Activated T-helper 1 cell treated with anti-CD3 and anti-CD28 coated beads, Interleukin-2, amount 50 U/mL, for 16 hours (primary cell): Measurements from ENCODE around the gene CCDC160.
"Not testable (repeated sequence)": the region's sequence is repeated elsewhere in the genome, so short reads cannot be mapped to it uniquely, and the experiment has no call there.

Experiments
- DNase-seq, 2 donors: peaks; one replicate each; pipeline ENCODE4 v3.0.0-alpha.2; 2020; ENCODE audit warnings: low read depth in 1 of 2, low spot score in 1 of 2

Gene CCDC160

GRCh38 chrX:134236626-134237614 lies at the start of gene CCDC160:
TSS of gene CCDC160 (plus strand) at chrX:134237182. CDS start at chrX:134244801, 7,619 bp downstream.
- no peak for DNase-seq

- DNase-seq: no peak
These were observed 45.7 kb upstream of the CCDC160 start for GRCh38 chrX:134191281-134191680.

GRCh38 chrX:134194915-134195314 lies 42.1 kb upstream of the CCDC160 start:
- DNase-seq: no peak

DNA sequence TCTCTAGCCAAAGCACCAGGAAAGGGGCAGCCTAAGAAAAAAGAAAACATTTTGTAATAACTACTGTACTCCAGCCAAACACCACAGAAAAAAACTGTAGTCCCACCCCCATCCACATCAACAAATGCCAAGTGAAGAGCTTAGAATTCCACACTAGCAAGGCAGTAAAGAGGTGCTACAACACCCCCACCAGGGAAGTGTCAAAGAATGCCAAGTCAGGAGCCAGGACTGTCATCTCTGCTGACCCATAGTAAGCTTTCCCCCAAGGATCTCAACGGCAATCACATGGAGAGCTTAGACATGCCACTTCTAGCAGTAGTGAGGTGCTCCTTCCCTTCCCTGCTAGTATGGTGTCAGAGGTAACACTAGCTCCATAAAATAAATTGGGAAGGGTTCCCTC lies 34.4 kb upstream of the CCDC160 start:
- no peak for DNase-seq

DNA sequence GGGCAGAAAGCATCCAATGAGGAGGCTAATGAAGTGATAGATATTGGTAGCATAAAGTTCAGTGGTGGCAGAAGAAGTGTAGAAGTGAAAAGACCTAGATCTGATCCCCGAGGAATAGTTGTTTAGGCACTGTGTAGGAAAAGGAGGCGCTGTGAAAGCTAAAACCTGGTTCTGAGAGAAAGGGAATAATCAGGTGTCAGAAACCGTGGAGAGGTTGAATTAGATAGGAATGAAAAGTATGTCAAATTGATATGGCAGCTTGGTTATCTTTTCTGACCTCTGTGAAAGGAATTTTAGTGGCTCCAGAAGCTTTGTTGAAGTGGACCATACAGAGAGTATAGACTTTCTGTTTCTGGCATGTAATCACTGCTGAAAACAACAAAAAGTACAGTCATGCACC lies 30.8 kb upstream of the CCDC160 start:
- DNase-seq: no peak

GRCh38 chrX:134210465-134210864 lies 26.5 kb upstream of the CCDC160 start:
- no peak for DNase-seq

DNA sequence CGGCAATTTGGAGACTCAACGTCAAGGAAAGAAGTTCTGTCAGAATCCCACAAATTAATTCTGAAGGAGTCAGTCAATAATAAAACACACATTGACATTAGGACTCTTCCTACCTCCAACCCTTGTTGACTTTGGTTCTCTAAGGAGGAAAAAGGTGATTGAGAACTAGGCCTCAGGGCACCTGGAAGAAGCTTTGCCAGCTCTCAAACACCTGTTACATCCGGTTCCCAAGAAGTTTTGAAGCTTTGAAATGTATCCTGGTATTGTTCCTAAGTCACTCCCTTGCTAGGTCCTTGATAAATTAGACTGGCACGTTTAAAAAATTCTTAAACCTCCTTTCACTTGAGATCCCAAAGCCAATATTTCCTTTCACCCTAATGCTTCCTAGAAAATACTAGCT lies 1.7 kb upstream of the CCDC160 start:
- no peak for DNase-seq

- not testable (repeated sequence) for DNase-seq
These were observed 1.2 kb downstream of the CCDC160 start for GRCh38 chrX:134238144-134238543.

DNA sequence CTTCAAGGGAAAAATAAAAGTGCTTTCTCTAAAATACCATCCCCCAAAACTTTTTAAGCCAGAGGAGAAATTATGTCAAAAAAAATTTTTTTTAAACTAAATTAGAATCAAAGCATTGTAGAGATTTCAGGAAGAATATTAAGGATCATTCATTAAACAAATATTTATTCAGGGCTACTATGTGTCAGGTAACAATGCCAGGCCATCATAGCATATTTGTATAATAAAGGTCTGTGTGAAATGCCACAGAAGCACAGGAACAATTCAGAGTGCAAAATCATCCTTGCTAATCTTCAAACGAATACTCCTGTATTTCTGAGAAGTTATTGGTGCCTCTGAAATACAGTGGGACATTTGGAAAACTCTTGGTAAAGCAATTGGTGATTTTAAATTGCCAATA lies 2.0 kb downstream of the CCDC160 start:
- DNase-seq: no peak

DNA sequence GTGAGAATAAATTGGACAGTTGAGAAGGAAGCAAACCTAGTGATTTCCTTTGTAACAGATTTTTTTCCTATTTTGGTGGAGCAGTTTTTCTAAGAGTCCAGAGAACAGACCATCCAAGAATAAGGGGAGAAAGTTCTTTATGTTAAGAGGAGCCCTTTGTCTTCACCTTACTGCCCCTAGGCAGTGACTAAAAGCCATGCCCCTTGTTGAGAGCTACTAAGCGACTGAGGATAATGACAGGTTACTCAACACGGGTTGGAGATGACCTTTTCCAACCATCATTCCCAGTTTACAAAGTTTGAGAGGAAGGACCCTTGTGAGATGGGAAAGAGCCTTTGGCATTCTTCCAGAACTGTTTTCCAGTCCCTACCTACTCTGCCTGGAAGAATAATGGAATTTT lies 3.2 kb downstream of the CCDC160 start:
- DNase-seq: no peak

GRCh38 chrX:134241960-134242619 lies 5.1 kb downstream of the CCDC160 start:
- no peak for DNase-seq

GRCh38 chrX:134244043-134244442 lies 7.1 kb downstream of the CCDC160 start:
- DNase-seq: no peak

- no peak for DNase-seq
These were observed 9.3 kb downstream of the CCDC160 start for GRCh38 chrX:134246282-134246681.

DNA sequence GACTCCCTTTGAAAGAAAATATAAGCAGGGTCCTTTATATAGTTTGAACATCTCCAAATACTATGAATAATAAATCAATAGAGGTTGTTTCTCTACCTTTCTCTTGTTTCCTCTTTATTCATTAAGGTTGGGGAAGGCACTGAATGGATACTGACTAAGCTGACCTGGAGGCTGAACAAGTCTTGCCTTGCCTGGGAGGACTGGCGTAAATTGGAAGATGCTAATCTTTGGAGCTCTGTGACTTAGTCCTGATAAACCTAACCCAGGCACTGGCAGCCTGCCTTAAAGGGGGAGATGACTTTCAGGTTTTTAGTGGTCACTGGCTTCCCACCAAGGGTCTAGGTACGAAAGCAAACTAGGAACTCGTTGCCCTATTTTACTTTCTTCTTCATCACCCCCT lies 10.5 kb downstream of the CCDC160 start:
- no peak for DNase-seq

DNA sequence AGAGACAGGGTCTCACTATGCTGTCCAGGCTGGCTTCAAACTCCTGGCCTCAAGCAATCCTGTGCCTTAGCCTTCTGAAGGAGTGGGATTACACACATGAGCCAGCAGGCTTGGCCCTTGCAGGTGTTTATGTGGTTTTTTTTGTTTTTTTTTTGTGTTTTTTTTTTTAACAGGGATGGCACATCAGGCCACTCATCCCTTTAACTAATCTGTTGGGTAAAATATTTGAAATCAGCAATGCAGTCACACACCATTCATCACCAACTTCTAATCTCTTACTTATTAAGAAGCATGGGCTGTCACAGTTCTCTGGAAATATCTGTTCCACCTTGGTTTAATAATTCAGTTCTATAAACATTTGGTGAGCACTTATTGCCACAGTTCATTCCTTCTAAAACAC lies 12.3 kb downstream of the CCDC160 start:
- DNase-seq: no peak

DNA sequence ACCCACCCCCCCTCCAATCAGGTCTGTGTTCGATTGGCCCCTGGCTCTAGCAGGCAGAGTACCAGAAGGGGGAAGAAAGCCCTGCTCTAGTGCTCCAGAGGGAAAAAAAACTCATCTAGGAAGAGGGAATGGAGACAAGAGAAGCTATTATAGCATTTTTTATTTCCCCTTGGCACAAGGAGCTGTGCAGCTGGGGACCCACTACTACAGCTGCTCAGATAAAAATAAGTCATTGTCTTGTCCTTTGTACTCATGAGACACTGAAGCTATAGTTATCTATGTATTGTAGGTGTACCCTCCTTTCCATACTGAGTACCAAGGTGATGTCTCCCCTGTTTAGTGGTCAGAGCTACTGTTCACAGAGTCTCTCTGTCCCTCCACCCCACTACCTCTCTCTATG lies 14.3 kb downstream of the CCDC160 start:
- DNase-seq: no peak

DNA sequence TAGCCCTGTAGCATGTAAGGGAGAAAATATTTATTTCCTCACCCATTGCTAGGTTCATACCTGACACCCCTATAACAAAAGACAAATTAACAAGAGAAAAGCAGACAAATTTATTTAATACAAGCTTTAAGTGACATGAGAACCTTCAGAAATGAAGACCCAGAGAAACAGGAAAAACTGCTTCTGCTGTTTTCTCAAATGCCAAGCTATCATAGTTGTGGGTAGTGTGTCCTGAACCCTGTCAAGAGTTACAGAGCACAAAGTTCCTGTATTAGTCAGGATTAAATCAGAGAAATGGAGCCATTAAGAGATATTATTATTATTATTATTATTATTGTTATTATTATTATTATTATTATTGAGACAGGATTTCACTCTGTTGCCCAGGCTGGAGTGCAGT lies 17.5 kb downstream of the CCDC160 start:
- DNase-seq: no peak

GRCh38 chrX:134255555-134255954 lies 18.6 kb downstream of the CCDC160 start:
- DNase-seq: no peak

DNA sequence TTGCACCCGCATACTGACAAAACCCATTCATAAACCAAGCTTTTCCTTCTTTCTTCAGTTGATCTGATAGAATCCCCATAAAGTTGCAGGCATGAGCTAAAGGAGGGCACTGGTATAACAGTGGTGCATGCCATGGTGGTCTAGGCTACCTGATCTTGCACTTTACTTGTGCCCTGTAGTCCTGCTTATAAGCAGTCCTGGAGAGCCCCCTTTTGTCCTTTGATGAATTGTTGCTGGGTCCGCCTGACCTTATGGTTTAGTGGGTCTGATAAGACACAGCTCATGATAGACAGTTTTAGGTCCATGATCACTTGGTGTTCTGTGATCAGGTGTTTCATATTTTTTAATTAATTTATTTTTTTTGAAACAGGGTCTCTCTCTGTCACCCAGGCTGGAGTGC lies 19.7 kb downstream of the CCDC160 start:
- DNase-seq: no peak

DNA sequence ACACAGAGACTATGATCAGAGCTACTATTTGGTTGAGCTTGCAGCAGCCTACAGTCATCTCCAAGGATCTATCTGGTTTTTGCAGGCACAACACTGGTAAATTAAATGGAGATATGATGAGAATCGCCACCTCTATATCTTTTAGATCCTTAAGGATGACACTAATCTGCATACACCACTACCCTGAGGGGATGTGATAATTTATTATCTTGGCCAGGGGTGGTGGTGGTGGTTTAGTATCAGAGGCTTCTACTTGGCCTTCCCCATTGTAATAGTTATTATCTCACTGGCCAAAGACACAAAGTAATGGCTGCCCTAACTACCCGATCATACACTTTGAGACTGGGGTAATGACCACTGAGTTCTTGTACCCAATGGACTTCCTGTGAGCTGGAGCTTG lies 21.2 kb downstream of the CCDC160 start:
- DNase-seq: no peak

DNA sequence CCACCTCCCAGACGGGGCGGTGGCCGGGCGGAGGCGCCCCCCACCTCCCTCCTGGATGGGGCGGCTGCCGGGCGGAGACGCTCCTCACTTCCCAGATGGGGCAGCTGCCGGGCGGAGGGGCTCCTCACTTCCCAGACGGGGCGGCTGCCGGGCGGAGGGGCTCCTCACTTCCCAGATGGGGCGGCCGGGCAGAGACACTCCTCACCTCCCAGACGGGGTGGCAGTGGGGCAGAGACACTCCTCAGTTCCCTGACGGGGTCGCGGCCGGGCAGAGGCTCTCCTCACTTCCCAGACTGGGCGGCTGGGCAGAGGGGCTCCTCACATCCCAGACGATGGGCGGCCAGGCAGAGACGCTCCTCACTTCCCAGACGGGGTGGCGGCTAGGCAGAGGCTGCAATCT lies 49.0 kb downstream of the CCDC160 start:
- not testable (repeated sequence) for DNase-seq

DNA sequence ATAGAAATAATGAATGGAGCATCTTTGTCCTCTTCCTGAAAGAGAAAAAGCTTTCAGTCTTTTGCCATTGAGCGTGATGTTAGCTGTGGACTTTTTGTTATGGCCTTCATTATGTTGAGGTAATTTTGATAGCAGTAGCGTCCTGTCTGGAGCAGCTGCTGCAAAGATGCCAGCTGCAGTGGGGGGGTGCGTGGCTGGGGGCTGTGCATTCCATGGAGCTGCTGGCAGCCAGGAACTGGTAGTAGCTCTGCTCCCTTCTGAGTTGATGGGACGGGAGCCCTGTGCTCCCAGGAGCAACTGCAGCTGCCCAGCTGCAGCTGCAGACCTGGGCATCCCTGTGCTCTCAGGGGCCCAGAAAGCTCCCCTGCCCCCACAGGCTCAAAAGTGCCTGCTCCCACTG lies 50.4 kb downstream of the CCDC160 start:
- DNase-seq: no peak
